OCI-LY1 (cell line): ENCODE results near the gene TBX4.
A peak's percentile ranks its signal among the peaks of the same experiment; 100 is the strongest.

Experiments
- H2AFZ ChIP-seq: fragments of 200-600 bp; sonication (generic), shearing (Covaris generic); 2 replicates; pipeline ENCODE4 v1.6.0; 2014; ENCODE audit warnings: antibody characterized with exemption, mild to moderate bottlenecking, low read length
- H3F3A ChIP-seq: fragments of 200-600 bp; sonication (generic), shearing (Covaris generic); 2 replicates; pipeline ENCODE4 v1.6.0; 2014; ENCODE audit warnings: mild to moderate bottlenecking, antibody characterized with exemption, low read length, moderate library complexity; ENCODE audit not compliant: insufficient read depth
- H3K27ac ChIP-seq: fragments of 200-600 bp; sonication (generic); 2 replicates; pipeline ENCODE4 v1.5.1; 2014; ENCODE audit warnings: low read length, mixed run types, mild to moderate bottlenecking, low read depth; ENCODE audit not compliant: poor library complexity, severe bottlenecking
- H3K27me3 ChIP-seq: fragments of 200-600 bp; sonication (generic); 2 replicates; pipeline ENCODE4 v1.6.0; 2014; ENCODE audit warnings: antibody characterized with exemption, mild to moderate bottlenecking, low read length, moderate library complexity; ENCODE audit not compliant: insufficient read depth
- H3K36me3 ChIP-seq: fragments of 200-600 bp; sonication (generic); 2 replicates; pipeline ENCODE4 v1.6.1; 2014; ENCODE audit warnings: mild to moderate bottlenecking, antibody characterized with exemption, low read length, moderate library complexity, mixed read lengths; ENCODE audit not compliant: insufficient read depth
- H3K4me1 ChIP-seq: fragments of 200-600 bp; sonication (generic); 2 replicates; pipeline ENCODE4 v1.5.1; 2014; ENCODE audit warnings: mild to moderate bottlenecking, low read length, moderate library complexity; ENCODE audit not compliant: insufficient read depth, severe bottlenecking
- H3K4me2 ChIP-seq: fragments of 200-600 bp; sonication (generic), shearing (Covaris generic); 2 replicates; pipeline ENCODE4 v1.6.1; 2014; ENCODE audit warnings: low read length
- H3K4me3 ChIP-seq: fragments of 200-600 bp; sonication (generic); 2 replicates; pipeline ENCODE4 v1.5.1; 2014; ENCODE audit warnings: low read length, low read depth, mild to moderate bottlenecking, mixed read lengths; ENCODE audit not compliant: poor library complexity, severe bottlenecking
- H3K79me2 ChIP-seq: fragments of 200-600 bp; shearing (Covaris generic); 2 replicates; pipeline ENCODE4 v1.6.1; 2016; ENCODE audit warnings: mixed run types, low read length, mixed read lengths; ENCODE audit not compliant: insufficient read depth
- H3K9ac ChIP-seq: fragments of 200-600 bp; sonication (generic), shearing (Covaris generic); 2 replicates; pipeline ENCODE4 v1.6.1; 2014; ENCODE audit warnings: mild to moderate bottlenecking, low read length, mixed read lengths
- H3K9me2 ChIP-seq: fragments of 200-600 bp; sonication (generic), shearing (Covaris generic); 2 replicates; pipeline ENCODE4 v1.6.1; 2014; ENCODE audit warnings: low read depth, mild to moderate bottlenecking, low read length, mixed read lengths
- H3K9me3 ChIP-seq: fragments of 200-600 bp; shearing (Covaris generic); 2 replicates; pipeline ENCODE4 v1.6.1; 2014; ENCODE audit warnings: low read length, mixed read lengths
- H4K20me1 ChIP-seq: fragments of 200-600 bp; sonication (generic), shearing (Covaris generic); 2 replicates; pipeline ENCODE4 v1.6.0; 2016; ENCODE audit warnings: mild to moderate bottlenecking, low read length; ENCODE audit not compliant: insufficient read depth
- EZH2 ChIP-seq: fragments of 200-600 bp; sonication (generic), shearing (Covaris generic); IDR thresholded peaks from 2 replicates; pipeline ENCODE4 v1.8.0; 2017; ENCODE audit warnings: borderline replicate concordance, mixed run types, mild to moderate bottlenecking, antibody characterized with exemption, low read length, moderate library complexity, mixed read lengths
- TF ChIP-seq, protein P1 (sequence below): fragments of 200-600 bp; sonication (generic), shearing (Covaris generic); IDR thresholded peaks from 2 replicates; pipeline ENCODE4 v1.5.1; 2017; ENCODE audit warnings: mild to moderate bottlenecking, antibody characterized with exemption, low read length, moderate library complexity, mixed read lengths

Gene TBX4

DNA sequence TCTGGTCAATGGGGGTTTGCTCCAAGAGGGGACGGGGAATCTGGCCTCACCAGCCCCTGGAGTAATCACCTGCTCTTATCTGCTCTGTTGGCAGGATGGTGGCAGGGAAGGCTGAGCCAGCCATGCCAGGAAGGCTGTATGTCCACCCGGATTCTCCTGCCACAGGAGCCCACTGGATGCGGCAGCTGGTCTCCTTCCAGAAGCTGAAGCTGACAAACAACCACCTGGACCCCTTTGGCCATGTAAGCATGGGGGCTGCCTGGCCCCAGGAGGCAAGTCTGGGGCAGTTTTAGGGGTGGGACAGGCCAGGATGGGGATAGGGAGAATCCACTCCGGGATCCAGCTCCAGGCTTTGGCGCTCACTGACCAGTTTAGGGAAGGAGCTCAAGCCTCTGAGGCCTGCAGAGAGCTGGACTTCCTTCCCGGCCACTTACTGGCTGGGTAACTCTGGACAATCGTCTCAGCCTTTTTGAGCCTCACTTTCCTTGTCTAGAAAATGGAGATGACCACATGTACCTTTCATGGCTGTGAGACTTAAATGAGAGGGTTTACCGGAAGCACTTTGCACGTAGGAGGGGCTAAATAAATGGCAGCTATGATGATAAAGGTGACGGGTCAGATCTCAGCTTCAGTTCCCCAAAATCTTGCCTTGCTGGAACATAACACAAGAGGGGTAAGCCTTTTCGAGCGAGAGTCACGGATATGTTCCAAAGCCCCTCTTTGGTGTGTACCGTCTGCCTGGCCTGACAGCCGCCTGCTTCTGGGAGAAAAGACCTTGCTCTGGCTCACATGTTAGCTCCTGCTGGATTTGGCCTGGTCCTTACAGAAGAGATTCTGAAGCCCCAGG lies 15.4 kb downstream of the TBX4 start:
- Histone ChIP-seq H3F3A (no peaks in the 10 kb centered on the region), H3K4me3 (peak overlapping the region; percentile 25), H3K4me1 (peaks cover 11% of the 10 kb centered on the region), H3K27me3 (no peaks in the 10 kb centered on the region), H4K20me1 (no peaks in the 10 kb centered on the region), H3K9me3 (no peaks in the 10 kb centered on the region), H2AFZ (peak overlapping the region; percentile 81), H3K36me3 (no peaks in the 10 kb centered on the region), H3K79me2 (no peaks in the 10 kb centered on the region), H3K9me2 (no peaks in the 10 kb centered on the region), H3K4me2 (peak overlapping the region; percentile 47), H3K27ac (no peak overlapping the region), H3K9ac (peak overlapping the region; percentile 7; the same call in 1 of the 2 replicates)
- TF ChIP-seq, protein P1, sequence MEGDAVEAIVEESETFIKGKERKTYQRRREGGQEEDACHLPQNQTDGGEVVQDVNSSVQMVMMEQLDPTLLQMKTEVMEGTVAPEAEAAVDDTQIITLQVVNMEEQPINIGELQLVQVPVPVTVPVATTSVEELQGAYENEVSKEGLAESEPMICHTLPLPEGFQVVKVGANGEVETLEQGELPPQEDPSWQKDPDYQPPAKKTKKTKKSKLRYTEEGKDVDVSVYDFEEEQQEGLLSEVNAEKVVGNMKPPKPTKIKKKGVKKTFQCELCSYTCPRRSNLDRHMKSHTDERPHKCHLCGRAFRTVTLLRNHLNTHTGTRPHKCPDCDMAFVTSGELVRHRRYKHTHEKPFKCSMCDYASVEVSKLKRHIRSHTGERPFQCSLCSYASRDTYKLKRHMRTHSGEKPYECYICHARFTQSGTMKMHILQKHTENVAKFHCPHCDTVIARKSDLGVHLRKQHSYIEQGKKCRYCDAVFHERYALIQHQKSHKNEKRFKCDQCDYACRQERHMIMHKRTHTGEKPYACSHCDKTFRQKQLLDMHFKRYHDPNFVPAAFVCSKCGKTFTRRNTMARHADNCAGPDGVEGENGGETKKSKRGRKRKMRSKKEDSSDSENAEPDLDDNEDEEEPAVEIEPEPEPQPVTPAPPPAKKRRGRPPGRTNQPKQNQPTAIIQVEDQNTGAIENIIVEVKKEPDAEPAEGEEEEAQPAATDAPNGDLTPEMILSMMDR = no peak
- TF ChIP-seq EZH2 = no peak

DNA sequence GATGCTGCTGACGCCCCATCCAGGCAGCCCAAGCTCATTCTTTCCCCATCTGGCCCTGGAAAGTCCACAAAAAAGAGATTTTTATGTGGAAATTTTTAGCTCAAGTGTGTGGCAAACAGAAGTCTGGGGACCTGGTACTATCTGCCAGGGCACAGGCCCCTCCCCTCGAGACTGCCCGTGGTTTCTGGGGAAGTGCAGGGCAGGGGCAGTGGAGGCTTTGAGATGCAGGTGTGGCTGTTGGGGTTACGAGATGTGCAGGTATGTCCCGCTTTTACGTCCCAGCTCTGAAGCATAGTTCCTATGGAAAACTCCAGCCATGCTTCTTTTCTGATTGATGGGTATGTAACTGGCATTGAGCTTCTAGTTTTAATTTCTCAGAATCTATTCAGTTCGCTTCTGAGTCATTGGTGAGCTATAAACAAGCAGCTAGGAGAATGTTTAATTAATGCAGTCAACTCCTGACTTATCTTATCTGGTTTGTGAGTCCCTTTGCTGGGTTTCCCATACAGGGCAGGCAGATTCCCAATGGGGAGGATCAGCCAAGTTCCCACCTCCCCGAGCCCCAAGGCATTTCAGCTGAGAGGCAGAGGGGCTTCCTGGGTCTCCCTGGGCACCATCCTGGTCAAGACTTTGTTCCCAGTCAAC lies 16.2 kb downstream of the TBX4 start:
- TF ChIP-seq, protein P1 = no peak
- no peak for TF ChIP-seq EZH2
- Histone ChIP-seq H3K9me3 (no peaks in the 10 kb centered on the region), H3K9ac (peak overlapping the region; percentile 7; the same call in 1 of the 2 replicates), H3K4me2 (peak overlapping the region; percentile 47), H3K4me1 (peaks cover 11% of the 10 kb centered on the region), H3K27me3 (no peaks in the 10 kb centered on the region), H4K20me1 (no peaks in the 10 kb centered on the region), H3F3A (no peaks in the 10 kb centered on the region), H2AFZ (peak overlapping the region; percentile 81), H3K27ac (no peak overlapping the region), H3K4me3 (peak overlapping the region; percentile 25), H3K36me3 (no peaks in the 10 kb centered on the region), H3K79me2 (no peaks in the 10 kb centered on the region), H3K9me2 (no peaks in the 10 kb centered on the region)

DNA sequence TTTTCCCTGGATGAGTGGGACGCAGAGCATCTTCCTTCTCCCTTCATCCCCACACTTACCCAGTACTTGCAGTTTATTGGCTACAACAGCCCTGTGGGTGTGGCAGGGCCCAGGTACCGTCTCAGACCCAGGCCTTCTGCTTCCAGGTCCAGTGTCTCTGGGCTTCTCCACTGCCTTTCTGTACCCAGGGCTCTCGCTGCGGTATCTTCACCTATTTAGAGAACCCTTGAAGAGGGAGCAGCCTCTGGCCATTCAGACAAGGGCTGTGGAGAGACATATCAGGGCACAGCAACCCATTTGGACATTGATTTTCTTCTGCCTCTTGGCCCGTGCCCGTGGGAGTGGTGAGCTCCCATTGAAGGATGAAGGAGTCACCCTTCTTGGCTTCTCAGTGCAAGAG lies 17.3 kb downstream of the TBX4 start:
- Histone ChIP-seq H3K9me2 (no peaks in the 10 kb centered on the region), H3K9ac (no peak overlapping the region), H2AFZ (no peak overlapping the region), H3K9me3 (no peaks in the 10 kb centered on the region), H3K27me3 (no peaks in the 10 kb centered on the region), H3K4me1 (peaks cover 11% of the 10 kb centered on the region), H3K79me2 (no peaks in the 10 kb centered on the region), H4K20me1 (no peaks in the 10 kb centered on the region), H3K4me2 (no peak overlapping the region), H3F3A (no peaks in the 10 kb centered on the region), H3K4me3 (no peak overlapping the region), H3K36me3 (no peaks in the 10 kb centered on the region), H3K27ac (no peak overlapping the region)
- TF ChIP-seq, protein P1 = no peak
- TF ChIP-seq EZH2 = no peak
